ENCODE measurements around the gene AP1G2. TPM values are rescaled to one million over a fixed set of nuclear protein-coding genes. Genes with fewer than 3 reads are reported as not detected.
A peak's percentile ranks its signal among the peaks of the same experiment; 100 is the strongest.

AP1G2 gene
- total and polyA plus RNA-seq, 4 donors, result 16.4 to 82.3 (median 46.6) TPM

DNA sequence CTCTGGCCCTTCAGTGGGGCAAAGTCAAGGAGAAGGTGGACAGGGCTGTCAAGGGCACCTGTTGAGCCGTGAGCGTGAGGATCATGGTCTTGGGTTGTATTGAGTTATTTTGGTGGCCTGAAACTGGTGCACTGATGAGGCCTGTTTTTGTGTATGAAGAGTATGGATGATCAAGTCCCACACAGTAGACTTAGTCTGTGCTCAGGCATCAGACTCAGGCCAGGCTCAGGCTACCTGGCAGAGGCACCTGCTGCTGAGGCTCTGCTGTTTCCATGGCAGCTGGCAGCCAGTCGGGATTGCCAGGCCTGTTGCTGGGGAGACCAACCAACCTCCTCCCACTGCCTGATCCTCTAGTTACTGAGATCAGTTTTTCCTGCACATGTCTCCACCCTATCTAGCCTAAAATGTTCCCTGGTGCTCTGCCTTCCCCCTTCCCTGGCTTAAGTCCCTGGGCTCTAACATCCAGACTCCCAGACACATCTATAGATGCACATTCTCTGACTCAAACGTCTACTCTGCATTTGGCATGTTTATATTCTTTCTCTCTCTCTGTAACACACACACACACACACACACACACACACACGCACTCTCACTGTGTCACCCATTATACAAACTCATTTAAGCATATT lies 5.9 kb upstream of the AP1G2 start:
- Histone ChIP-seq H3K27me3 (ENCODE audit: control insufficient read depth, insufficient read depth, low read length) (peaks cover 32% of the 10 kb centered on the region), H3K27ac (ENCODE audit: low read depth, low read length) (no peak overlapping the region), H3K36me3 (ENCODE audit: control insufficient read depth, insufficient read depth, low read length) (peaks cover 40% of the 10 kb centered on the region), H3K9me3 (ENCODE audit: control insufficient read depth, insufficient read depth, low read length) (no peaks in the 10 kb centered on the region), H3K4me1 (ENCODE audit: control insufficient read depth, insufficient read depth, low read length) (peaks cover 76% of the 10 kb centered on the region), H3K4me3 (ENCODE audit: low read depth, low read length) (no peak overlapping the region)
- DNase-seq (ENCODE audit: low read depth in 4 of 6, low spot score in 6 of 6), result peak in 1 of 6 donors; percentile 15
- WGBS (ENCODE audit: insufficient coverage), result 46% methylated on average over 5 of the region's 5 CpGs

DNA sequence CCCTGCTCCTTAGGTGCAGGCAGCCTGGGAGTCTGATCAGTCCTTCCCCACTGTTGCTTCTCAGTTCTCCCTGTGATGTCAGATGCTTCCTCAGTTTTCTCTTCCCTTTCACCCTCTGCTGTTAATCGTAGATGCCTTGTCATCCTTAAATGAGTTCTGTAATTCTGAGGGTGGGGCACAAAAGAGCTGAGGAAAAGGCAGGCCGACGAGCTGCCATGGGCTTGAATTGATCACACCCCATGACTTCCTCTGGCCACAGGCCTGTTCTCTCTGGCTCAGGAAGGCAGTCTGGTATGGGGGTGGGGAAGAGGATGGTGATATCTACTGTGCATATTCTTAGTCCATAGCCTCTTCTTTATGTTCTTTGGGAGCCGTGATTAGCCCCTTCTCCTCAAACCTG lies 5.2 kb upstream of the AP1G2 start:
- Histone ChIP-seq H3K4me1 (ENCODE audit: control insufficient read depth, insufficient read depth, low read length) (peaks cover 75% of the 10 kb centered on the region), H3K9me3 (ENCODE audit: control insufficient read depth, insufficient read depth, low read length) (no peaks in the 10 kb centered on the region), H3K36me3 (ENCODE audit: control insufficient read depth, insufficient read depth, low read length) (peaks cover 40% of the 10 kb centered on the region), H3K27me3 (ENCODE audit: control insufficient read depth, insufficient read depth, low read length) (peaks cover 26% of the 10 kb centered on the region), H3K27ac (ENCODE audit: low read depth, low read length) (no peak overlapping the region), H3K4me3 (ENCODE audit: low read depth, low read length) (no peak overlapping the region)
- WGBS (ENCODE audit: insufficient coverage), result no CpG with 5 or more reads among the region's 4 CpGs
- peak in 1 of 6 donors; percentile 3 for DNase-seq (ENCODE audit: low read depth in 4 of 6, low spot score in 6 of 6)

DNA sequence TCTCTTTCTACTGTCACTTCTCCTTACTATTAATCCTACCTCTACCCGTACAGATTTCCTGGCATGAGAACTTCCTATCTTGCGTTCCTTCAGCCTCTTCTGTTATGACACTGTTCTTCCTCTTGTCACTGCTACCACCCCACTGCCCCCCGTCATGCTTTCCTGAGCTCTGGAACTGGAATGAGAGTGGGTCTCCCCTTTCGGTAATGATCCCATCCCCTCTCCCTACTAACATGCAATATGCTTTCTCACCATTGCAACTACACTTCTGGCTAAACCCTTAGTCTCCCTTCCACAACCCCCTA lies 4.9 kb upstream of the AP1G2 start:
- 81% methylated on average over 3 of the region's 4 CpGs for WGBS (ENCODE audit: insufficient coverage)
- peaks cover 75% of the 10 kb centered on the region for H3K4me1 ChIP-seq (ENCODE audit: control insufficient read depth, insufficient read depth, low read length)
- DNase-seq (ENCODE audit: low read depth in 4 of 6, low spot score in 6 of 6), result no peak
- no peak overlapping the region for H3K27ac ChIP-seq (ENCODE audit: low read depth, low read length)
- H3K4me3 ChIP-seq (ENCODE audit: low read depth, low read length), result no peak overlapping the region
- peaks cover 40% of the 10 kb centered on the region for H3K36me3 ChIP-seq (ENCODE audit: control insufficient read depth, insufficient read depth, low read length)
- no peaks in the 10 kb centered on the region for H3K9me3 ChIP-seq (ENCODE audit: control insufficient read depth, insufficient read depth, low read length)
- H3K27me3 ChIP-seq (ENCODE audit: control insufficient read depth, insufficient read depth, low read length), result peaks cover 22% of the 10 kb centered on the region

DNA sequence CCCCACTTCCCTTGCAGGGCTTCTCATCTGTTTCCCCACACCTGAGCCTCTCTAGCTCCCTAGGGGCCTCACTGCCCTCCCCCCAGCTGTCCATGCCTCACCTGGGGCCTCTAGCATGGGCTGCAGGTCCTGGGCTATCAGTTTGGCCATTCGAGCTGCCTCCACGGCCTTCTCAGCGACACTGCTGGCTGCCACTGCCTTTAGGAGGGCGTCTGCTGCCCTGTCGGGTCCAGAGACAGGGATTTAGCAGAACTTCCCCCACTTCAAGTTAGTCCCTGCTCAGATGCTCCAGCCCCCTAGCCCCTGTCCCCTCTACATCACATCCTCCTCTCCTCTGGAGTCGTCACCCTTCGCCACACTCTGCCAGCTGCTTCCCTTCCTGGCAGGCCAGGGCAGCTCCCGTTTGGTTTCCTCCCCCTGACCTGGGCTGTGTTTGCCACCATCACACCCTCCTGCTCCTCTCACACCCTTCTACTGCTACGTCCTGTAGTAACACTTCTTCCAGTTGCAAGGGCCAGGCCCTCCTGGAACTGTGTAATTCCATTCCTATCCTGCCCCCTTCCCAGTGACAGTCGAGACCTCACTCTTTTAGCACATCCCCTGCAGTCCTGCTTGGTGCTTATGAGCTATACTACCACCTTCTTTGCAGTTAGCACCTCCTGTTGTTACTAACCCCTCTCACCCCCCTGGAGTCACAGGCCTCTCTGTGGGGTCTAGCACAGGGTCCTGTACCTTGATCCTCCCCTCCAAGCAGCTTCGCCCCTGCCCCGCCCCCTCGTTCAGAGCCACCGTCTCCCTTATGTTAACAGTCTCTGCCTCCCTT lies 4.3 kb upstream of the AP1G2 start:
- Histone ChIP-seq H3K4me1 (ENCODE audit: control insufficient read depth, insufficient read depth, low read length) (peaks cover 76% of the 10 kb centered on the region), H3K4me3 (ENCODE audit: low read depth, low read length) (no peak overlapping the region), H3K9me3 (ENCODE audit: control insufficient read depth, insufficient read depth, low read length) (no peaks in the 10 kb centered on the region), H3K36me3 (ENCODE audit: control insufficient read depth, insufficient read depth, low read length) (peaks cover 40% of the 10 kb centered on the region), H3K27ac (ENCODE audit: low read depth, low read length) (no peak overlapping the region), H3K27me3 (ENCODE audit: control insufficient read depth, insufficient read depth, low read length) (peaks cover 16% of the 10 kb centered on the region)
- peak in 1 of 6 donors; percentile 1 for DNase-seq (ENCODE audit: low read depth in 4 of 6, low spot score in 6 of 6)
- WGBS (ENCODE audit: insufficient coverage), result 75% methylated on average over 14 of the region's 14 CpGs

DNA sequence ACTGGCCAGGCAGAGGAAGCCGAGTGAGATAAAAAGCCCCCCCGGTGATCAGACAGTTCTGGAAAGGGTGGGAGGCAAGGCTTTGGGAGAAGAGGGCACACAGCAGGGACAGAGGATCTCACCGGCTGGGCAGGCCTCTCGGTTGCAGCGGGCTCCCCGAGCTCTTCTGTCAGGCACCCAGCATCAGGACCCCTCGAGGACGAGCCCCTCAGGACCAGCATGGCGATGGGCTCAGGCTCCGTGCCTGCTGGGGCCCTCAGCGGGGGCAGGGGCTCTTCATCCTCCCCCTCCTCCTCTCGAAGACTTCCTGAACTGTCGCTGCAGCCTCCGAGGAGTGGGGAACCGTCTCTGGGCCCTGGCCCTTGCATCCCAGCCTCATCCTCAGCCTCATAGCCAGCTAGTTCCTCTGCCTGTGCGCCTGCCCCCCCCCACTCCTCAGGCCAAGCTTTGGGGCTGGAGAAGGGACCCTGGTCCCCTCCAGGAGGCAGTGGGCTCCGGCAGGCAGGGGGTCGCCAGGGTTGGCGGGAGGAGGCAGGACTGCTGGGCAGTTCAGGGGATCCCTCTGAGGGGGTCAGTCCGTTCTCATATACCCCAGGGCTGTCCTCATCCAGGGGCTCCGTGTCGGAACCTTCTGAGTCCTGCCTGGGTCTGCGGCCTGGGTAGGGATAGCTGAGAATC lies 3.4 kb upstream of the AP1G2 start:
- Histone ChIP-seq H3K4me3 (ENCODE audit: low read depth, low read length) (no peak overlapping the region), H3K27me3 (ENCODE audit: control insufficient read depth, insufficient read depth, low read length) (peaks cover 8% of the 10 kb centered on the region), H3K36me3 (ENCODE audit: control insufficient read depth, insufficient read depth, low read length) (peaks cover 37% of the 10 kb centered on the region), H3K9me3 (ENCODE audit: control insufficient read depth, insufficient read depth, low read length) (no peaks in the 10 kb centered on the region), H3K4me1 (ENCODE audit: control insufficient read depth, insufficient read depth, low read length) (peaks cover 78% of the 10 kb centered on the region), H3K27ac (ENCODE audit: low read depth, low read length) (no peak overlapping the region)
- peak in 1 of 6 donors; percentile 5 for DNase-seq (ENCODE audit: low read depth in 4 of 6, low spot score in 6 of 6)
- 88% methylated on average over 23 of the region's 23 CpGs for WGBS (ENCODE audit: insufficient coverage)

DNA sequence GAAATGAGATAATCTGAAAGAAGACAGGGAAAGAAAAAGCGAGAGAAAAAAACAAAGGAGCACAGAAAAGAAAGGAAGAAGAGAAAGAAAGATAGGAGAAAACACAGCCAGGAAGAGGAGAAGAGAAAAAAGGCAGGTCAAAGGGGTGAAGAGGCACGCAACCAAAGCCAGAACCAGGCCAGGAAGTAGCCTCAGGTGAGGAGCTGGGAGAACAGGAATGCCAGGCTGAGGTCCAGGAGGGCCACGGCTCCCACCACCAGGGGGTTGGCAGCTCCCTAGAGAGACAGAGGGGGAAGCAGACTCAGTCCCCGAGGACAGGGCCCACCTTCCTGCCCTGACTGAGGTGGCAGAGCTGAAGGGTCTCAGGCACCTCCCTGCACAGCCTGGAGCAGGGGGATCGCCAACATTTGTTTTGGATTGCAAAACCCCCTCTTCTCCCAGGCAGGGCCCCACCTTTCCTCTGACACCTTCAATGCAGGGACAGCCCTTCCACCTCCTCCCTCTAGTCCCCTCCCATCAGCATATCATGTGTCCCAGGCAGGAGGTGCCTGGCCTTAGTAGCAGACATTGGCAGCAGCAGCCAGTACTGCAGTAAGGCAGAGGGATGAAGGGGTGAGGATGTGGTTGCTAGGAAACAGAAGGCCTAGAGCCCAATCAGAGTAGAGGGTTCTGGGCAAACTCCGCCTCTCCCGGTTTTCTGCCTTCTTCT lies 2.0 kb upstream of the AP1G2 start:
- Histone ChIP-seq H3K27me3 (ENCODE audit: control insufficient read depth, insufficient read depth, low read length) (no peaks in the 10 kb centered on the region), H3K27ac (ENCODE audit: low read depth, low read length) (peak overlapping the region; percentile 40), H3K36me3 (ENCODE audit: control insufficient read depth, insufficient read depth, low read length) (peaks cover 35% of the 10 kb centered on the region), H3K9me3 (ENCODE audit: control insufficient read depth, insufficient read depth, low read length) (no peaks in the 10 kb centered on the region), H3K4me3 (ENCODE audit: low read depth, low read length) (no peak overlapping the region), H3K4me1 (ENCODE audit: control insufficient read depth, insufficient read depth, low read length) (peaks cover 79% of the 10 kb centered on the region)
- 48% methylated on average over 5 of the region's 7 CpGs for WGBS (ENCODE audit: insufficient coverage)
- DNase-seq (ENCODE audit: low read depth in 4 of 6, low spot score in 6 of 6), result peak in 4 of 6 donors; percentile 38 to 93 (median 76)

DNA sequence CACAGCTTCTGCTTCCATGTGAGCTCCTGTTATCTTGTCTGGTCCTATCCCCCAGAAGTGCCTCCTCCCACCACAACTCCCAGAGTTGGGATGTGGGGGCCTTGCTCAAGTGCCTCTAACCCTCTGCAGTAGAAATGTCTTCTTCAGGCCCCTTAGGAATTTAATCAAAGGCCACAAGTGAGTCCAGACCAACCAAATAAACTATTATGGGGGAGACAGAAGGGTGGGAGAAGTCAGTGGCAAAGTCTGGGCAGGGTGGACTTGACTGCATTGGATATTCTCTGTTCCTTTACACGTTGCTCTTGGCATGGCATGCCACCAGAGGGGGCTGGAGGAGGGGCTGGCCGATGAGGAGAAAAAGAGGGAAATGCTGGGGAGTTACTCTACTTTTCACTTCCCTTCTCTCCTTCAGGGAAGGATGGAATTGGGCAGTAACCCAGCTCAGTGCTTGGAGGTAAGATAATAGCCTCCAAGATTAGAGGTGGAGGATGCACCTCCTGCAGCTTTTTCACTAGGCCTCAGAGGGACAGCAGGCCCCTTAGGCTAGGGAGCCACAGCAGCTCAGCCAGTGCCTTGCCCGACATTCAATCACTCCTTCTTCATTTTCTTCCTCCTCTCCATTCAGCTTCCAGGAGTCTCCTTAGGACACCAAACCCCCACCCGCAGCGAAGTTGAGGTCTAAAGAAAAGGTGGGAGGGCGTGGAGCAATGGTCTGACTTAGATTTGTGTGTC lies 1.2 kb upstream of the AP1G2 start:
- Histone ChIP-seq H3K27ac (ENCODE audit: low read depth, low read length) (no peak overlapping the region), H3K4me1 (ENCODE audit: control insufficient read depth, insufficient read depth, low read length) (peaks cover 77% of the 10 kb centered on the region), H3K9me3 (ENCODE audit: control insufficient read depth, insufficient read depth, low read length) (no peaks in the 10 kb centered on the region), H3K4me3 (ENCODE audit: low read depth, low read length) (no peak overlapping the region), H3K36me3 (ENCODE audit: control insufficient read depth, insufficient read depth, low read length) (peaks cover 37% of the 10 kb centered on the region), H3K27me3 (ENCODE audit: control insufficient read depth, insufficient read depth, low read length) (no peaks in the 10 kb centered on the region)
- DNase-seq (ENCODE audit: low read depth in 4 of 6, low spot score in 6 of 6), result peak in 2 of 6 donors; percentile 69 to 71
- no CpG with 5 or more reads among the region's 6 CpGs for WGBS (ENCODE audit: insufficient coverage)

DNA sequence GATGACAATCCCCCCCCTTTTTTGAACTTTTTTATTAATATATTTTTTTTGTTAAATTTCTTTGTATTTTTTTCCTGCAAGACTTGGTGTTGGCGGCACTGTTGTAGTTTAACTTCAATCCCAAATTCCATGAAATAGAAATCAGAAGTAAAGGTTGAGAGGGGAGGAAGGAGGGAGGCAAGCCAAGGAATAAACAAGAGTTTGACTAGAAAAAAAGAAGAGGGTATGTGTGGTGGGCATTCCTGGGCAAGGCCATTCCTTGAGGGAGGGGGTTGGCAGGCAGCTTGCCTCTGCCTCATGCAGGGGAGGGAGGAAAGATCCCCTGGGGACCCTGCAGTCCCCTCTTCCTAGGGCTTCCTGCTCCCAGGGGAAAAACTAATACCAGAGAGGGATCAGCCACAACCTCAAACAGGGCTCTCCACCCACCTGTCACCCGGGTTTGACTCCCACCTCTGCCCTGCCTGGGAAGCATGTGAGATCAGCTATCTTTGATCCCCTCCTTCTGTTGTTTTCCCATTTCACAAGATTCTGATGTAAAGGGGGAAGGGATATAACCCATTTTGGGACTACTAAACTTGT lies 519 bp upstream of the AP1G2 start:
- WGBS (ENCODE audit: insufficient coverage), result 0% methylated on average over 1 of the region's 2 CpGs
- no peaks in the 10 kb centered on the region for H3K27me3 ChIP-seq (ENCODE audit: control insufficient read depth, insufficient read depth, low read length)
- H3K4me3 ChIP-seq (ENCODE audit: low read depth, low read length), result peak overlapping the region; percentile 79
- no peaks in the 10 kb centered on the region for H3K9me3 ChIP-seq (ENCODE audit: control insufficient read depth, insufficient read depth, low read length)
- peak in 1 of 6 donors; percentile 14 for DNase-seq (ENCODE audit: low read depth in 4 of 6, low spot score in 6 of 6)
- H3K4me1 ChIP-seq (ENCODE audit: control insufficient read depth, insufficient read depth, low read length), result peaks cover 73% of the 10 kb centered on the region
- H3K36me3 ChIP-seq (ENCODE audit: control insufficient read depth, insufficient read depth, low read length), result peaks cover 33% of the 10 kb centered on the region
- peak overlapping the region; percentile 86 for H3K27ac ChIP-seq (ENCODE audit: low read depth, low read length)

Data from spinal cord (tissue), 10 donors.